ENCODE results near the gene CBS.
"Not testable (repeated sequence)": the region's sequence is repeated elsewhere in the genome, so short reads cannot be mapped to it uniquely, and the experiment has no call there.

The CBS gene

GRCh38 chr21:43066690-43067089 is 8.9 kb downstream of the CBS start:
- not testable (repeated sequence) for DNase-seq

GRCh38 chr21:43065991-43066390 is 9.6 kb downstream of the CBS start:
- not testable (repeated sequence) for DNase-seq

DNA sequence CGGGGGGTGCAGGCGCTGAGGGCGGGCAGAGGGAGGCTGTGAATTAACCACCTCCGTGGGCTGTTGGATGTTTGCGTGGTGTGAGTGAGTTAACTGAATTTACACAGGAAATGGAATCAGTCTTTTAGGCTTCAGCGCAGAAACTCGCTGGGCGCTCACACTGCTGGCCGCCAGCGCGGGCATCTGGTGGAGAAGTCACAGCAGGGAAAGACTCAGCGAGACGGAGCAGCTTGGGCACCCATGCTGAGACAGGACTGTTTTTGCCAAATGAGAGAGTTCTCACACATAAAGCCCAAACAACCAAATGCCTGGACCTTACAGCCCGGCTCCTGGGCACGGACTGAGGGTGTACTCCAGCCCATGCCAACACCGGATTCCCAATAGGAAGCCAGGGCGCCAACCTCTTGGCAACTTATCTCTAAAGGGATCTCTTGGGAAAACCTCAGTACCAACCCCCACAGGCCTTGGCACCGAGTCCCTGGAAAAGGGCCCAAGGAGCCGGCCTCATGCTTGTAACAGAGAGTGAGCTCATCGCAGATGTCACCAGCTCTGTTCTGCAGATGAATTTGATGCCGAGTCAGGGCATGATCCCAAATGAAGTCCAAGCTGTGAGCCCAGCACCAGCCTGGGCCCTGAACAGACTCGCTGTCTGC is 11.2 kb downstream of the CBS start:
- DNase-seq = not testable (repeated sequence)

DNA sequence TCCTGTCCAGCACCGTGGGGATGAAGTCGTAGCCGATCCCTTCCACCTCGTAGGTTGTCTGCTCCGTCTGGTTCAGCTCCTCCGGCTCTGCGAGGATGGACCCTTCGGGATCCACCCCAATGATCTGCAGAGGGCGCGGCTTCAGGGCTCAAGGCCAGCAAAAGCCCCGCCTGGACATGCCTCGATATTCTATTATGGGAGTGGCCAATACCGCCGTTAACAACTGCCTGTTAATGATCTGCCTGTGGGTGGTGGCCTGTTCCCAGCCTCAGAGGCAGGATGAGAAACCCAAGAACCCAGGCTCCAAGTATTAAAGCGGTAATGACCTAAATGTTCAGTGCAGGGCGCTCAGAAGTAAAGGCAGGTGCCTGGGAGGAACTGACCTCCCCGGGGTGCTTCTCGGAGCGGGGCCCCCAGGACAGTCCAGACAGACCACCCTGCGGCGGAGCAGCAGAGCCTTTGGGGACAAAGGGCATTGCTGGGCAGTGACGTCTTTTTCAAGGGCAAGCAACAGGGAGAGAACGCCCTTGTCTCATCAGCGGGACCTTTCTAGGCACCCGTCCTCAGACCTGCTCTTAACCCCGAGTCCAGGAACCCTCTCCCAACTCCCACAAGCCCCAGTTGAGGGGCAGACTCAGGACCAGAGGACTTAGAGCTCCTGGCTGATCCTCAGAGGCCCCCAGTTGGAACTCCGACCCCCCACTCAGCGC is 12.5 kb downstream of the CBS start:
- not testable (repeated sequence) for DNase-seq

DNA sequence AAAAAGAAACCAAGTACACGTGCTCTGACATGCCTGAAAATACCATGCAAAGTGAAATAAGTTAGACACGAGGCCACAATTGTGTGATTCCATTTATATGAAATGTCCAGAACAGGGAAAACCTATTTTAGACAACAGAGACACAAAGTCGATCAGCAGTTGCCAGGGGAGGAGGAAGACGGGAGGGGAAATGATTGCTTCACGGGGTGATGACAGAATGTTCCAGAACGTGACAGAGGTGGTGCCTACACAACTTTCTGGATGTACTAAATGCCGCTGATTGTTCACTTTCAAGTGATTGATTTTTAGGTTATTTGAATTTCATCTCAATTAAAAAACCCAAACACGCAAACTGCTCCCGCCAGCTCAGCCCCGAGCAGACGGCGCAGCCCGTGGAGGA is 22.5 kb downstream of the CBS start:
- not testable (repeated sequence) for DNase-seq

DNA sequence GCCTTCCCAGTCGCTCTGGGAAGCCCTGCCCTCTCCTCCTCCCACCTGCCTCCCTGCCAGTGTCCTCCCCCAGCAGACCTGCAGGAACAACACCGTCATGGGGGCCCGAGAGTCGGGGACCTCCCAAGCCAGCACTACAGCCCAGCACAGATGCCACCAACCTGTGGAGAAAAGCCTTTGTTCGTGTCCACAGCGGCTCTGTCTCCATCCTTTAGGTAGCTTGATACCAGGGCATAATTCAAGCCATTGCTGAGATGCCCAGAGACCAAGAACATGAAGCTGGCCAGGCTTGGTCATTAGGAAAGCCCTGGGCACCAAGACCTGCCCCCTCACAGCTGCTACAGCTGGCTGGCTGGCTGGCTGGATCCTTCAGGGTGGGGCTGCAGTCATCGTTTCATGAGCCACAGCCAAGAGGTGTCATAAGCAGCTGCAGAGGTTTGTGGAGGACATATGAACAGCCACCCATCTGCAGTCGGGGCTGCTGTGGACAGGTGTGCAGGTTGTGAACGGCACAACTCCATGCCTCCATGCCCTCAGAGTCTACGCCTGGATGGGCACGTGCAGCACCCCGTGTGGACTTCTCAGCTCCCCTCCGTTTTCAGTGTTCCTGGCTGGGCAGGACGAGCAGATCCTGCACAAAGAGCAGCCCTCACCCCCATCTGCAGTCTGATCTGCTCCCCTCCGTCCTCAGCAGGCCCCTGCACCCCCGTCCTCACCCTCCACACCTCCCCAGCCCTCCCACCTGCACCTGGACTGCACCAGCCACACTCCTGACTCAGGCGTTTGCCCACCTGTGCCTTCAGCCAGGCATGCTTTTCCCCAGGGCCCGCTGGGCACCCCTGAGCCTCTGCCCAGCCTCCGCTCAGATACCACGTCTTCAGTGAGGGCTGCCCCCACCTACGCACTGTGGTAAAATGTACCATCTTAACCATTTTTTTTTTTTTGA is 29.5 kb downstream of the CBS start:
- DNase-seq = not testable (repeated sequence)

- not testable (repeated sequence) for DNase-seq
Measured at GRCh38 chr21:43045165-43045875, 30.3 kb downstream of the CBS start.

DNA sequence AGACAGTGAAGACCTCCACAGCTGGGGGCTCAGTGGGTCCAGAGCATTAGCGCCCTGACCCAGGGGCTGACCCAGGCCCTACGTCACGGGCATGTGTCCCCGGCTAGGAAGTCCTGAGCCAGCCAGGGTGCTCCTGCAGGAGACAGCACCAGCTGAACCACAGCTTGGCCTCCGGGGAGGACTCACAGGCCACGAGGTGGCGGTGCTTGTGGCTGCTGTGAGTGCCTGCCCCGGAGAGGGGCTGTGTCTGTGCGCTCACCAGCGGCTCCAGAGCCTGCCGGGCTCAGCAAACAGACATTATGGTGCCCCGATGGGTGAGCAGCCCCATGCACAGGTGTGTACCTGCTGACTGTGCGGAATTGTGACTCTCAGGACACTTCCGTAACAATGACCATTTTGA is 31.1 kb downstream of the CBS start:
- not testable (repeated sequence) for DNase-seq

- DNase-seq = not testable (repeated sequence)
Measured at GRCh38 chr21:43043291-43043690, 32.3 kb downstream of the CBS start.

DNA sequence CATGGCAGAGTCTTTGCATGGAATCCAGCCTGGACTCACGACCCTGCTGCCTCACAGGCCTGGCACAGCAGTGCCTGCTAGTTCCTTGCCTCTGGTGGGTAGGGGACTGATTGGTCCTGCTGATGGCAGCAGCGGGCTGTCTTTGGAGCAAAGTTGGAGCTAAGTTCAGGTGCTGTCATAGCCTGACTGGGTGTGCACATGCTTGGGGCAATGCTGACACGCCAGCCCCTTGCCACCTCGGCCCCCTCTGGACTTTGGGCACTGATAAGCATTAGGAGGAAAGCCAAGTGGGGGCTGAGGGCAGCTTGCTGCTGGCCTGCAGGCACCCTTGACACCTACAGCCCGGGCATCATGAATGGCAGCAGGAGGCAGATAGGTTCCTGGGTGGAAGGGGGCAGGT is 33.5 kb downstream of the CBS start:
- not testable (repeated sequence) for DNase-seq

DNA sequence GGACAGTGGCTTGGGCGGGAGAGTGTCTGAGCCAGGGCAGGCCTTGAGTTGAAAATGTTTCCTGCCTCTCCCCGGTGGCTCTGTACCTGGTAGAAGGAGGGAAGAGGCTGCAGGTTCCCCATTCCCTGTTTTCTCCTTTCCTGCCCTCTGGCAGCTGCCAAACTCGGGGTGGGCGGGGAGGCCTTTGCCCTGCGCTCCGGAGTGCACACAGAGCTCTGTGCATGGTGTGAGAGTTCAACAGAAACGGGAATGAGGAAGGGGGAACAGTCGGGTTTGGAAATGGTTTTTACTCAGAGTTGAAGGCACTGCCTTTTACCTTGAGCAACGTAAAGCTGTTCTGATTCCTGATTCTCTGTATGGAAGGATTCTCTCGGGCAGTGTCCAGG is 37.0 kb downstream of the CBS start:
- DNase-seq = not testable (repeated sequence)

GRCh38 chr21:43037918-43038658 is 37.5 kb downstream of the CBS start:
- not testable (repeated sequence) for DNase-seq

DNA sequence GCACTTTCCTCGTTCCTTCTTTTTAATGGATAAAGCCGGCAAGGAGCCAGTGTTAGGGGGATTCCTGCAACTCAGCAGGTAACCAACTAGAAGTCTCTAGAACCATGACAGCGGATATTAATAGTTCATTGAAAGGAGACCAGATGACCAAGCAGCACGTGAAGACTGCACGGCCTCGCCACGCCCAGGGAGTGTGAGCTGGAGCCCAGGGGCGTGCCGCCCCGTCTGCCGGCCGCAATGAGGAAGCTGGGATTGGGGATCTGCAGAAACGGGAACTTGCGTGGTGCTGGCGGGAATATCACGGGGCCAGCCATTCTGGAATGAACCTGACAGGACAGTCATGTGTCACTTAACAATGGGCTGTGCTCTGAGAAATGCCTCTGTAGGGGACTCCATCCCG is 38.7 kb downstream of the CBS start:
- not testable (repeated sequence) for DNase-seq

GRCh38 chr21:43034826-43035225 is 40.8 kb downstream of the CBS start:
- no peak for DNase-seq

DNA sequence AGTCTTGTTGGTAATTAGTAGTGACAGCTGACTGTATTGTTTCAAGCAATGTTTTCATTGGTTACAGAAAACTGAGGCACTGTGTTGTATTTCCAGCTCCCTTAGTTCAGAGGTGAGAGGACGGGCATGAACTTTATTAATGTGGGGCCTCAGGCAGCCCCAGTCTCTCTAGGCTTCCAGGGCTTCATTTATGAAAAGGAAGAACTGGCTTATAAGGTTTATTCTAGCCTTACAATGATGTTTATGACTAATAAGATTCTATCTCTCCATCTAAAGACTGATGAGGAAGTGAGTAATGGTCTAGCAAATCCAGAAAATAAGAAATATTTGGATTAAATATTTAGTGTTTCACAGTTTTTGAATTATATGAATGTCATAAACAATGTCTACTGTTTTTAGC is 41.5 kb downstream of the CBS start:
- no peak for DNase-seq

- DNase-seq = no peak
Measured at GRCh38 chr21:43031121-43031619, 44.5 kb downstream of the CBS start.

DNA sequence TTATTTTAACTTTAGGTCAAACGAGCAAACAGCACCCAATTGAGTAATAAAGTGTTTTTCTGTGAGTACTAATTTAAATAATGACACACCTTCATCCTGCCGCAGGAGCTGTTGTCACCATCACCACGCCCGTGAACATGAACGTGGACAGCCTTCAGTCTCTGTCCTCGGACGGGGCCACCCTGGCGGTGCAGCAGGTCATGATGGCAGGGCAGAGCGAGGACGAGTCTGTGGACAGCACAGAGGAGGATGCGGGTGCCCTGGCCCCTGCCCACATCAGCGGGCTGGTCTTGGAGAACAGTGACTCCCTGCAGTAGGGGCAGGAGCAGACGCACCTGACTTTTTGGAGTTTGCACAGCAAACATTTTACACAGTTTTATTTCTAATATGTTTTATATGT is 45.9 kb downstream of the CBS start:
- no peak for DNase-seq

GRCh38 chr21:43027846-43028731 is 47.5 kb downstream of the CBS start:
- DNase-seq = no peak

- no peak for DNase-seq
Measured at GRCh38 chr21:43025636-43026180, 49.9 kb downstream of the CBS start.

DNA sequence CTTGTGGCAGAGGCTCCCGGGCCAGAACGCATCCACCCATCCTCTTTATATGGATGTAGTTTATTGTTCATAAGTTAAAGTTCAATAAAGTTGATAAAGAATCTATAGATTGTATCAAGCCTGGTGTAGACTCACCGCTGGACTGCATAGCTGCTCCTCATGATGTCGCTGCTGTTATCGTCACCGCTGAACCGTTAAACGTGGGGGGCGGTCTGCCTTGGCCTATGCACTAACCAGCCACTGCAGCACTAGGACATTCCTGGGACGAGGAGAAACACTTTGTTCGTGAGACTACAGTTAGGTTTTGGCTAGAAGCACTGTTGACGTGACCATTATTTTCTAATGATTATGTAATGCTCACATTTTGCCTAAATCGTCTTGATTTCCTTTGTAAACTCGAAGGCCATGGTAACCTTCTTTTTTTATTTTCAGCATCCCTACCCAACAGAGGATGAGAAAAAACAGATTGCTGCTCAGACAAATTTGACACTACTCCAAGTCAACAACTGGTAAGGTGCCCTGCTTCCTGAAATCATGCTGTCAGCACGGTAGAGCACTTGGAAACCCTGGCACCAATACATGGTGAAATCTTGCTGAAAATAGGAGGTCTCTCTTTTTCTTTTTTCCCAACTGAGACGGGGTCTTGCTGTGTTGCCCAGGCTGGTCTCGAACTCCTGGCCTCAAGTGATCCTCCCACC is 51.0 kb downstream of the CBS start:
- no peak for DNase-seq

Measured in T-helper 9 cell (primary cell).